Lower leg skin (tissue), 3 donors: ENCODE data around the gene KCTD5.

Experiments used
- POLR2A ChIP-seq, 2 donors: fragments of 450-650 bp; IDR thresholded peaks; one replicate each; pipeline ENCODE4 v1.6.1; 2016 to 2017; ENCODE audit warnings: antibody characterized with exemption in 2 of 2, mild to moderate bottlenecking in 1 of 2, moderate library complexity in 1 of 2
- TF ChIP-seq, protein P1 (sequence below), 3 donors: fragments of 450-650 bp; IDR thresholded peaks; one replicate each; pipeline ENCODE4 v1.5.1; 2016; ENCODE audit warnings: antibody characterized with exemption in 3 of 3, mild to moderate bottlenecking in 3 of 3, moderate library complexity in 2 of 3

DNA sequence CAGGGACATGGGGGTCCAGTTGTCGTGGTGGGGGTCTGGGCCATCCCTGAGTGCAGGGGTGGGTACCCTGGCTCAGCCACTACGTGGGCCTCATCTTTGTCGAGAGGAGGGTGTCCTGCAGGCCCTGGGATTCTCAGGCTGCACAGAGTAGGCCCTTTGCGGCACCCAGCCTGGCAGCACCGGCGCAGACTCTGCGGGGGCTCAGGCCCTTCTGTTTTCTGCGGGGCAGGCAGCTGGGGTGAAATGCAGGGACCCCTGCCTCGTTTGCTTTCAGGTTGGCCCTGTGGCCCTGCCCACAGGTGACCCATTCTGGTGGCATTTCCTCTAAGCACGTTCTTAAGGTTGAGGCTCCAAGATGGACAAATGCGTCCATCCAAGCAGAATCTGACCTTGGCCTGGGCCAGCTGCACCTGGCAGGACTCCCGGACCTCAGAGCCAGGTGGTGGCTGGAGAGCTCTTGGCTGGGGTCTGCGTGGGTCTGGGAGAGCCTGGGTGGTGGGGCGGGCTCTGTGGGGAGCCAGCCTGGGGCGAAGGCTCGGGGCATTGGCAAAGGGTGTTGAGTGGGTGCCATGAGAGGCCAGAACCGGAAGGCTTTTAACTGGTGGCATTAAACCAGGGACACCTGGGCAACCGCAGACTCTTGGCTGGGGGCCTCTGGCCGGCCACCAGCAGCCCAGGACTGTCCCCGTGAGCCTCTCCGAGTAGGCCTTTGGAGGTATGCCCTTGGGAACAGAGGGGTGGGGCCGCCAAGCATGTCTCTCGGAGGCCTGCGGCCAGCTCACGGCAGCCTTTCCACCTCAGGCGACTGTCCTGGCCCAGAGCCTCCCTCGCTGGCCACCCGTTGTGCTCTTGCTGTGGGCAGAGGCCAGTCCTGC, 20.8 kb downstream of the KCTD5 start:
- TF ChIP-seq, protein P1, sequence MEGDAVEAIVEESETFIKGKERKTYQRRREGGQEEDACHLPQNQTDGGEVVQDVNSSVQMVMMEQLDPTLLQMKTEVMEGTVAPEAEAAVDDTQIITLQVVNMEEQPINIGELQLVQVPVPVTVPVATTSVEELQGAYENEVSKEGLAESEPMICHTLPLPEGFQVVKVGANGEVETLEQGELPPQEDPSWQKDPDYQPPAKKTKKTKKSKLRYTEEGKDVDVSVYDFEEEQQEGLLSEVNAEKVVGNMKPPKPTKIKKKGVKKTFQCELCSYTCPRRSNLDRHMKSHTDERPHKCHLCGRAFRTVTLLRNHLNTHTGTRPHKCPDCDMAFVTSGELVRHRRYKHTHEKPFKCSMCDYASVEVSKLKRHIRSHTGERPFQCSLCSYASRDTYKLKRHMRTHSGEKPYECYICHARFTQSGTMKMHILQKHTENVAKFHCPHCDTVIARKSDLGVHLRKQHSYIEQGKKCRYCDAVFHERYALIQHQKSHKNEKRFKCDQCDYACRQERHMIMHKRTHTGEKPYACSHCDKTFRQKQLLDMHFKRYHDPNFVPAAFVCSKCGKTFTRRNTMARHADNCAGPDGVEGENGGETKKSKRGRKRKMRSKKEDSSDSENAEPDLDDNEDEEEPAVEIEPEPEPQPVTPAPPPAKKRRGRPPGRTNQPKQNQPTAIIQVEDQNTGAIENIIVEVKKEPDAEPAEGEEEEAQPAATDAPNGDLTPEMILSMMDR (IDR thresholded peaks at IDR 0.05), result no peak
- no peak for TF ChIP-seq POLR2A (IDR thresholded peaks at IDR 0.05)
